Loucy (cell line): ENCODE measurements around the gene PODN.

Source experiments
- EZH2phosphoT487 ChIP-seq: fragments of 200-600 bp; IDR thresholded peaks from 2 replicates; pipeline ENCODE4 v1.6.1; 2018; ENCODE audit warnings: antibody characterized with exemption, mild to moderate bottlenecking, moderate library complexity, borderline replicate concordance
- TF ChIP-seq, protein P1 (sequence below): fragments of 200-600 bp; sonication (generic); conservative IDR thresholded peaks from 2 replicates; pipeline ENCODE4 v1.5.1; 2014; ENCODE audit warnings: mild to moderate bottlenecking, antibody characterized with exemption, low read length

DNA sequence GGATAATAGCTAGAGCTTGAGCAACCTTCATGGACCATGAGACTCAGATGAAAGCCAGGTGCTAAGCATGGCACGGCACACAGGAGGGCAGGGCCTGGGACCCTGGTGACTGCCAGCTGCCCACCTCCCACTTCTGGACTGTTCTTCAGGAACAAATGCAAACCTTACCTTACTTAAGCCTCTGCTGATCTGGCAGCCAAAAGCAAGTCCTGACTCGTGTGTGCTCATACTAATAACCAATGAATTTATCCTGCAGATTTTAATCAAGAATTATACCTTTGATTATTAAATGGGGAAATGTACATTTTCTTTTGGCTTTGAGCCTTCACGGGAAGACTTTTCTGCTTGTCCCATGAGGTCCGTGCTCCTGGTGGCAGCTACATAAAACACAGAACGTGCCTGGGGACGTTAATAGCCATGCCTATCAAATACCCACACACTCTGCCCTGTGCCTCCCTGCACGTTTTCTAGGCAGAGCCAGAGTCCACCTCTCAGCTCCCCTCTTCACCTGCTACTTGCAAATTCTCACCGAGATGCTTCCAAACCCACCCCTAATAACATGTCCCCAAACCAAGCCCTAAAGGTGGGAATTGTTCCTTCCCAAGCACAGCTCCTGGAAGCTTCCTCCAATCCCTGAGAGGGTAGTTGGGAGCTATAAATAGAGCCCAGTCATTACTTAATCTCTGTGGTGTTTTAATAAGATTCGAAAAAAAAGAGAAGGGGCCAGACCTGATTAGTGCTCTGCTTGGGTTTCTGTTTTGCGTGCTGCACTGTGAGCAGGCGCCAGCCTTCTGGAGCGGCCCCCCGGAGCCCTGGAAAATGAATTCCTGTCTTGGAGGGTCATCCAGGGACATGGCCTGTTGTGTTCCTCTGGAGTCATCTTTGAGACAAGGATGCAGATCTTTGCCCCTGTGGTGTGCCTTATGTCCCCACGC lies 46.9 kb downstream of the PODN start:
- TF ChIP-seq, protein P1, sequence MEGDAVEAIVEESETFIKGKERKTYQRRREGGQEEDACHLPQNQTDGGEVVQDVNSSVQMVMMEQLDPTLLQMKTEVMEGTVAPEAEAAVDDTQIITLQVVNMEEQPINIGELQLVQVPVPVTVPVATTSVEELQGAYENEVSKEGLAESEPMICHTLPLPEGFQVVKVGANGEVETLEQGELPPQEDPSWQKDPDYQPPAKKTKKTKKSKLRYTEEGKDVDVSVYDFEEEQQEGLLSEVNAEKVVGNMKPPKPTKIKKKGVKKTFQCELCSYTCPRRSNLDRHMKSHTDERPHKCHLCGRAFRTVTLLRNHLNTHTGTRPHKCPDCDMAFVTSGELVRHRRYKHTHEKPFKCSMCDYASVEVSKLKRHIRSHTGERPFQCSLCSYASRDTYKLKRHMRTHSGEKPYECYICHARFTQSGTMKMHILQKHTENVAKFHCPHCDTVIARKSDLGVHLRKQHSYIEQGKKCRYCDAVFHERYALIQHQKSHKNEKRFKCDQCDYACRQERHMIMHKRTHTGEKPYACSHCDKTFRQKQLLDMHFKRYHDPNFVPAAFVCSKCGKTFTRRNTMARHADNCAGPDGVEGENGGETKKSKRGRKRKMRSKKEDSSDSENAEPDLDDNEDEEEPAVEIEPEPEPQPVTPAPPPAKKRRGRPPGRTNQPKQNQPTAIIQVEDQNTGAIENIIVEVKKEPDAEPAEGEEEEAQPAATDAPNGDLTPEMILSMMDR, result no peak
- no peak for TF ChIP-seq EZH2phosphoT487
